Measurements from ENCODE around the gene ZNF423.
A peak's percentile ranks its signal among the peaks of the same experiment; 100 is the strongest.

ZNF423 gene

DNA sequence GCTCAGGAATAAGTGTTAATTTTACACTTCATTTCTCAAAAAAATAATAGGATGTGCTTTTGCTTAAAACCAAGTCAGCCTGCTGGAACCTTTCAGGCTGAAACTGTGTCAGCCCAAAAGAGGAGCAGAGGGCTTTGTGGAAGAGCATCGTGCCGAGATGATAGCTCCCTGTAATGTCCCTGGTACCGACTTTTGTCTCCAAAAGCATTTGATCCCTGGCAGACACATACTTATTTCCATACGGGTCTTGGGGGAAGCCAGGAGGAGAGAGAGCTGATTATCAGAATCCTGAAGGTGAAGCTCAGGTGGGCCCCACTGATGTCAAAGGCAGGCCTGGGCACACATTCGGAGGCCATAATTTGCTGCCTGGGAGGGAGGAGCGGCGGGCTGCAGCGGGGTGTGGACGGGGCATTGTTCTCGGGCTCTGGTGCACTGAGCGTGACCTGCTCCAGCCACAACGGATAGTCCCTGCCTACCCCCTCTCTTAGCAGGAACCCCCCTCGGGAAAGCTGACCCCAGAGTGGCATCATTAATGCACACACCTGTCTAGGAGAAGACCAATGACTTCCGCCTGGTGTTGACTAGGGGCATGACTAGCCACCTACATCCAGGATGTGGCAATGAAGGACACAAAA, 326.4 kb downstream of the ZNF423 start:
- DNase-seq (ENCODE audit: low read depth): no peak

DNA sequence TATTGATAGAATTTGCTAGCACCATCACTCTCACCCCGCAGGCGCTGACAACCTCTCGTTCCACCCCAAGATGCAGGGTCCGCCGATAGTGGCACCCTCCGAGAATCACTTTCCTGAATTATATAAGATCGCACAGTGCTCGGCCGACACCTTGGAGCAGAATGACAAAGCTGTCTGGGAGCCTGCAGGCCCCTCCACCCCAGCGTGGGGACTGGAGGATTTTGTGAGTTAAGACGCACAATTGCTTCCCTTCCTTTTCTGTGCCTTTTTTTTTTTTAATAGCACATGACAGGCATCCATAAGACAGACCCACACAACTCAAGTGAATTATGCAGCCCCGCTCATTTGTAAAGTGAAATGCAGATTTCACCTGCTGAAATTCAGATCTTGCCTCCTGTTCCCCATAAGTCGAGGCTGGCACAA, 327.0 kb downstream of the ZNF423 start:
- DNase-seq (ENCODE audit: low read depth): no peak

DNA sequence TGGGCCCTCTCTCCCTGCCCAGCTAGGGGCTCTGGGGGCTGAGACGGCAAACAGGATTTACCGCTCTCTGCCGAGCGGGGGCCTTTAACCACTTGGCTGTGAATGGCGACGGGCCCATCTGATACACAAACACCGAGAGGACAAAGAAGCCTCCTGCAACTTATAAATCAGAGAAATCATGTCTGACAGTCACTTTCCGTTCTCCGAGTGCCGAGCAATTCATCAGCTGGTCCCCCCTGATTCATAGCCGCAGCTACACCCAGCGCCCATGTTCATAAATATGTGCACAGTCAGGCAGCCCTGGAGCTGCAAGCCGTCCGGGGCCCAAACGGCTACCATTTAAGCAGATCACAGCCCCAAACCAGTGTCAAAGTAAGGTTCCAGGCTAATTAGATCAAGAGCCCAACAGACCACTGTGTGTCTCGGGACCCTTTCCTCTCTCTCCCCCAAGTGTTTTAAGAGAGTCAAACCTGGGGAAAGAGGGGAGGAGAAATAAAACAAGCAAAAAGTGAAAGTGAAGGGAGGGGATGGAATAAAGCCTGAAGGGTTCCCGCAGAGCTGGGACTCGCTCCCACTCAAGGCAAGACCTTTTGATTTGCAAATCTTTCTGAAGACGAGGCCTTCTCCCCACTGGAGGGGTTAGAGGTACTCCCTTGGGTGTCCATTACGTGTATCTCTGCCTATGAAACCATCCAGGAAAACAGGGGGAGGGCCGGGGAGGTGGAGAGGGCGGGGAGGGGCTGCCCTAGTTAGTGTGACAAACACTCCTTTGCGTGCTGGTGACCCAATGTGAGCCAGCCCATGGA, 327.6 kb downstream of the ZNF423 start:
- DNase-seq (ENCODE audit: low read depth): peak; percentile 44

DNA sequence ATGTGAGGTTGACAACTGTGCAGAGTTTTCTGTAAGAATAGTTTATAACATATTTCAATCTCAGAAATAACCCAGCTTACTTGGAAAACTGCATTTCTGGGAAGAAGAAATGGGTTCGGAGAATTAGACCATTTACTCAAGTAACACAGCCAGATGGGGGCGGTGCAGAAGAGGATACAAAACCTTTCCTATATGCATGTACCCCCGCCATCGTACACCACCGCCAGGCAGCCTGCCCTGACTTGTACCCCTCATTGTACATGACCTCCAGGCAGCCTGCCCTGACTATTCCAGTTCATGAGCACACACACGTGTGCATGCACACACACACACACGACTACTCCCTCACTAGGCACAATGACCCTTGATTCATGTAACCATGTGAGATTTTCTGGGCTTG, 328.3 kb downstream of the ZNF423 start:
- no peak for DNase-seq (ENCODE audit: low read depth)

DNA sequence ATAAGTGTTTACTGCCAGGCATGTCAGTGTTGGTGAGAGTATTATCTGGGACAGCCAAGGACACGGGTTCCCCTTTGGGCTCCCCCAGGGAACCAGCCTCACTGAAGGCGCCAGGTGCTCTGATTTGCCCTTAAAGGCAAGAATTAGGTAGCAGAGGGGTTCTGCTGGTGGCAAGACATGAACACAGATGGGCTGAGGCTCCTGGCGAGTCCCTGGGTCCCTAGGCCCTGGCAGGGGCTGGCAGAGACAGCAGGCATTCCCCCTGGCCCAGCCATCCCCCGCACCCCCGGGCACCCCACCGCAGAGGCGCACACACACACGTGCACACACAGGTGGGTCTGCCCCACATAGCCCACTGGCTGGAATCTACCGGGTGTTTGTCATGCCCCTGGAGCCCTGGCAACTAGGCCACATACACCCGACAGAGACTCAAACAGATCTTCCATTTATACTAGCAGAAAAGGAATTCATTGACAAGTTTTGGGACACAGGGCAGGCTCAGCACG, 329.0 kb downstream of the ZNF423 start:
- no peak for DNase-seq (ENCODE audit: low read depth)

DNA sequence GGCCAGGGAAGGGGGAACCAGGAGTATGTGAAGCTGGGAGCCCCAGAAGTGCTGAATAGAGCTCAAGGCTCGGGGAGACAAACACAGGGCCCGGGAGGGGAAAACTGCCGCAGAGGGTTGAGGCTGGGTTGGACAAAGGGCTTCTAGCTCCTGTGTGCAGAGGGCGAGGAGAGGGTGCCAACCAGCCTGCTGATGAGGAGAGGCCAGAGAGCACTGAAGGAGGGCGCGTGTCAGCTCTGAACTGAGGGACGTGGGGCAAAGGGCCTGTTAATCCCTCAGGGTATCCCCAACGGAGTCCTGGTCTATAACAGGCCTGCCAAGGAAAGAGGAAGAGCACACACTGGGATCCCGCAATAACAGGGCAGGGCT, 331.0 kb downstream of the ZNF423 start:
- no peak for DNase-seq (ENCODE audit: low read depth)

DNA sequence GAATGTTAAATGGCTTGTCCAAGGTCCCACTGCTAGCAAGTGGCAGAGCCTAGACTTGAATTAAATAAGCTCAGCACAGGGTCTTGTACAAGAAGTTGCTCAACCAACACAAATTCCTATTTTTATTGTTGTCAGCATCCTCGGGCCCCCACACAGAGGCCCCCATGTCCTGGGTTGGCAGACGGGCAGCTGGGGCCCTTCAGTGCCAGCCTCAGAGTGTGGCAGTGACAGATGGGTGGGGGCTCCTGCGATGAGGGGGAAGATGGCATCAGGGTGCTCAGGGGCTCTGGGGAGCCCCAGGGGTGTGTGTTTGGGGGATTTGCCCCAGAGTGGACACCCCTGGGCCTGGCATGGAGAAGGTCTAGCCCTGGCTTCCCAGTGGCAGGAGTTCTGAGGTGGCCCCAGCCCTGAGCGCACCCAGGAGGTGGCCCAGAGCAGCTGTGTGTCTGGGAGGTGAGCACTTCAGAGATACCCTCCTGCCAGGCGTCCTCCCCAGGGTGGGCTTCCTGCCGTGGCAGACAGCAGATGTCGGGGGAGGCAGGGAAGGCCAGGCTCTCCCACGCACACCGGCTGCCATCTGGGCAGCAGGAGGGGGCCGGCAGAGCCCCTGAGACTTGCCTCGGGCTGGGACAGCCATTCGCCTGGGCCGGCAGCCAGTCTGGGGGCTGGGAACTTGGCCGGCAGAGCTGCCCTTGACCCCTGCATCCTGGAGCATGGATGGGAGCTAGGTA, 331.5 kb downstream of the ZNF423 start:
- DNase-seq (ENCODE audit: low read depth): no peak

DNA sequence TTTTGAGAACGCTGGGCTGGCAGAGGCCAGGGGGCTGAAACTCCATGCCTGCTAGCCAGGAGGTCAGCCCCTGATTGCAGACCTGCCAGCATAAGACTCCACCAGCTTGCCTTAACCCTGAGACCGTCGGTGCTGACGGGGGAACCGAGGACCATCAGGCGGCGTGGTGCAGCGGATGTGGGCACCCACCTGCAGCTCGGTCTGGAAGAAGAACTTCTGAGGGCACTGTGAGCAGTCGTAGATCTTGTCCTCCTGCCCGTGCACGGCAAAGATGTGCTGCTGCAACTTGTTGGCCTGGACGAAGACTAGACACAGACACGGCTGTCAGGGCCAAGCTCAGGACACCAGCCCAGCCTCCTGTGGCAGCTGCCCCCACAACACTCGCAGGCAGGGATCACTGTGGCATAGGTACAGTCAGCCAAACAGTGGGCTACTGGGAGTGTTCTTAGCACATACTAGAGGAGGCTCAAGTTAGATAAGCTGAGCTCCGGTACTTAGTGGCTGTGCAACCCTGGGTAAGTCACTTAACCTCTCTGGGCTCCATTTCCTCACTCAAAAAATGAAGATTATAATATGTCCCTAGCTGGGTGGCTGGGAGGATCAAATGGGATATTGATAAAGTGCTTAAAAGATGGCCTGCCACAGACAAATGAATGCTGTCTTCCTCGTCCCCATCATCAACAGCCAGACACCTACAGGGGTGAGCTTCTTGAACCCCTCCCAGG, 332.3 kb downstream of the ZNF423 start:
- DNase-seq (ENCODE audit: low read depth): no peak

DNA sequence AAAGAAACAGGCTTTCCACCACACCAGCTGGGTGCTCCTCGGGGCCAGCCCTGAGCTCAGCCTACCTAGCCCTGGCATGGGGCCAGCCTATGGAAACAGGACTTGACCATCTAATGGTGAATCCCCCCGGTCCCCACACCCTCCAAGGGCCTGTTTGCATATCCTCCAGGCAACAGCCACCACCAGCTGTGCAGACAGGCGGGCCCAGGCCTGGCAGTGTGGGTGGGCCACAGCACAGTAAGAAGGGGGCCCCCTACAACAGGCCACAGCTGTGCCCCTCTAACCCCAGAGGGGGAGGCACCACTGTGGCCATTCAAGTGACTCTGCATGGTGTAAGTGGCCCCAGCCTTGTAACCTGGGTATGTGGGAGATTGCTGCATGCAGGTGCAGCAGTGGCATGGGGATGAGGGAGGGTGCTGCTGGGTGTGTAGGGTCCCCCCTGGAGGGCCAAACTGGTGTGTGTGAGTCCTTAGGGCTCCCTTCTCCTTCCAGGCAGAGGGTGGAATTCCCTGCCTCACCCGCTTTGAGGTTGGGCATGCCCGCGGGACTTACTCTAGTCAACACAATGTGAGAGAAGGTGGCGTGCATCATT, 334.1 kb downstream of the ZNF423 start:
- no peak for DNase-seq (ENCODE audit: low read depth)

DNA sequence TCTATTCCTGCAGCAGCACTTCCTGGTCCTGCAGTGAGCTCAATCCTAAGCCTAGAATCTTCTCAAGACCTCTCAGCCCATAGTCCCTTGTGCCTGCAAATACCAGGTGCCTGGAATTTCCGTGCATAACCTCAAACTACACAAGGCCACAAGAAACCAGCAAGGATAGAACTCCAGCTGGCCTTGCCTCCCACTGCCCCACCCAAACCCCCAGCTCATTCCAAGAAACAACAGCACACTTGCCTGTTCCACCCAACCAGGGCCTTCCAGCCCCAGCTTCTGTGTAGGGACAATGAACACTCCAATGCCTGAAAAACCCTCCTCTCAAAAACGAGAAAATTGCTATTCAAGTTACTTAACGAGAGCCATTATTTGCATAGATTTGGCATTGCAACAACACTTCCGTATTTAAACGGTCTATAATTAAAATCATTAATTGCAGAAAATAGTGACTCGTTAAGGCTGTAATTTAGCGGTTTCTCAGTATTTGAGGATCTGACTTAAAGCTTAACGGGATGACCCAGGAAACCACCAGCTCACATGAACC, 335.3 kb downstream of the ZNF423 start:
- no peak for DNase-seq (ENCODE audit: low read depth)

DNA sequence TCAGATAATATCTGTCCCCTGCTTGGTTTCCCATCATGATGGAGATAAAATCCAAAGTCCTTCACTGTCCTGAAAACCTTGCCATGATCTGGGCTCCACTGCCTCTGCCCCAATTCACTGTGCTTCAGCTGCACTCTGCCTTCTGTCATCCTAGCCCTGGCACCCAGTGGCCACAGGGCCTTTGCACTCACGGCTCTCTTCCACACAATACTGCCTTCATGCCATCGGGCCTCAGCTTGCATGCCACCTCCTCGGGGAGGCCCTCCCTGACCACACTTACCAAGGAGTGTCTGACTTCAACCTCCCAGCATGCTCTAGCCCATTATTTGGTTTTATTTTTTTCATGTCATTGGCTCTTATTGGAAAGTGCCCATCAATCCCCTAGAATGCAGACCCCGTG, 336.2 kb downstream of the ZNF423 start:
- DNase-seq (ENCODE audit: low read depth): no peak

DNA sequence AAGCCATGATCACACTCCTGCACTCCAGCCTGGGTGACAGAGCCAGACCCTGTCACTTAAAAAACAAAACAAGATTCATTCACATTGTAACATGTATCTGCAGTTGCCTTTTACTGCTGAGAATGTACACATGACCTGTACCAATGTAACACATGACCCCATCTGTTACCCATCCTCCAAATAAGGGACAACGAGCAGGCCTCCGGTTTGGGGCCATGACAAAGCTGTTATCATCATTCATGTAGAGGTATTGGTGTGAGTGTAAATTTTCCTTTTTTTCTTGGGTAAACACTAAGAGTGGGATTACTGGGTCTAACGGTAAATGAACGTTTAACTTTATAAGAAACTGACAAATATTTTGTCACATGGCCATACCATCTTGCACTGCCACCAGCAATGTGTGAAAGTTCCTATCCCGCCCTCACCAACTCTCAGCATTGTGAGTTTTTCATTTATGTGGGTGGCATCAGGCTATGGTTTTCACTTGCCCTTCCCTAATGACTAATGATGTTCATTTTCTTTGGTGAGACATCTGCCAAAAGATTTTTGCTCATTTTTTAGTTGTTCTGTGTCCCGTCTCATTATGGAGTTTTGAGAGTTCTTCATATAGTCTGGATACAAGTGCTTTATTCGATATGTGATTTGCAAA, 336.8 kb downstream of the ZNF423 start:
- no peak for DNase-seq (ENCODE audit: low read depth)

DNA sequence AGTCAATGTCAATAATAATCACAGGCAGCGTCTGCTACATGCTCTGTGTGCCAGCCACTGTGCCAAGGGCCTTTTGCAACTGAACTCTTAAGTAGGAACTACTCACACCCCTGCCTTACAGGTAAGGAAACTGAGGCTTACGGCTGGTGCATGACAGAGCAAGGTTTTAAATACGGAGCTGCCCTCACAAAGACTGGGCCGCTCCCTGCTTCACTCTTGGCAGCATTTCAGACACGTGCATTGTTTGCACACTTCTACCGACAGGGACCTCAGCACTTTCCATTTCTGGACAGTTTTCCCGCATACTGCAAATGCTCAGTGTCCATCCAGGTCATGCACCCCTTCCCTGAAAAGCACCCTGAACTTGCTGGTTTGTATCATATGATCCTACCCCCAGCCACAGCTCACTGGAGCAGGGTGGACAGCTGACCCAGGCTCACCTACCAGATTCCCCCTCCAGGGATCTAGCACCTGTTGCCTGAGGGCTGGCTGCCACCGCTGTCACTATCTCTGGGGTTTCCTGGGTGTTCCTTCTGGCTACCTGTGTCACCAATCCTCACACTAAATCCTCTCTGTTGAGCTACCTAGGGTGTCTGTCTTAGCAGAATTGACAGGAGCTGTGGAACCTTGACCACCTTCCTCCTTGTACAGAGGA, 339.4 kb downstream of the ZNF423 start:
- no peak for DNase-seq (ENCODE audit: low read depth)

DNA sequence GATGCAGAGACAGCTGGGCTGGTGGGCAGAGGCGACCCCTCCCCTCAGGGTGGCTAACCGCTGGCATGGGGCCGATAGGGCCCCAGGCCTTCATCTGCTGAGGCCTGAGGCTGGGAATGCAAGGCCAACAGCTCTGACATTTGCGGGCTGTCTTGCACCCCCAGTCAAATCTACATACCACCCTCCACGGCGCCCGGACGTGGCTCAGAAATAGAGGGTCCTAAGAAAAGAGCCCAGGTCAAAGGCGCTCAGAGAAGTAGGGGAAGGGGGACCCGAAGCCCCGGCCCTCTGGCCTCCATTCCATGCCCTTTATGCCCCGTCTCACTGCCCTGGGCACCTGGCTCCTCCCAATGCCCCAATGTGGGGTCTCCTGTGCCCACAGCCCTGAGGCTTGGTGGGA, 340.1 kb downstream of the ZNF423 start:
- no peak for DNase-seq (ENCODE audit: low read depth)

DNA sequence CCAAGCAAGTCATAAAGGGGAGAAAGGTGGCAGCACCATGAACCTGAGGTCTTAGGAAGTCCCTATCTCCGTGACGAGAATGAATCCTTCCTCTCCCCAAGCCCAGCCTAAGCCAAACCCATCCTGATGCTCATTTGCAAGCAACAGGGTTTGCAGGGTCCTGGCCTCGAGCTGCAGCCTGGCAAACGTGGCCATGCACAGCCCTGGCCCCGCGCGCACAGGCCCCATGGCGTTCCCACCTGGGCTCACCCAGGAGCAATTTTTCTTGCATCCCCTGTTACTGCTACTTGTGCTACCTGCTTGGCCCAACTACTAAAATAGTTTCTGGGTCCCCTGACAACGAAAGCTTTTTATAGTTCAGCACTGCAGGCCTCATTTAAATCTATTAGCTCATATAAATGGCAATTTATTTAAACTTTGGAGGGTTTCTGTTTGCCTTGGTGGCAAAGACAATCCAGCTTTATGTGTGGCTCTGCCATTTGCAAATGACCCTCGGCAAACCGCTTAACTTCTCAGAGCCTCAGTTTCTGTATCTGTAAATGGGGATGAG, 340.8 kb downstream of the ZNF423 start:
- no peak for DNase-seq (ENCODE audit: low read depth)

DNA sequence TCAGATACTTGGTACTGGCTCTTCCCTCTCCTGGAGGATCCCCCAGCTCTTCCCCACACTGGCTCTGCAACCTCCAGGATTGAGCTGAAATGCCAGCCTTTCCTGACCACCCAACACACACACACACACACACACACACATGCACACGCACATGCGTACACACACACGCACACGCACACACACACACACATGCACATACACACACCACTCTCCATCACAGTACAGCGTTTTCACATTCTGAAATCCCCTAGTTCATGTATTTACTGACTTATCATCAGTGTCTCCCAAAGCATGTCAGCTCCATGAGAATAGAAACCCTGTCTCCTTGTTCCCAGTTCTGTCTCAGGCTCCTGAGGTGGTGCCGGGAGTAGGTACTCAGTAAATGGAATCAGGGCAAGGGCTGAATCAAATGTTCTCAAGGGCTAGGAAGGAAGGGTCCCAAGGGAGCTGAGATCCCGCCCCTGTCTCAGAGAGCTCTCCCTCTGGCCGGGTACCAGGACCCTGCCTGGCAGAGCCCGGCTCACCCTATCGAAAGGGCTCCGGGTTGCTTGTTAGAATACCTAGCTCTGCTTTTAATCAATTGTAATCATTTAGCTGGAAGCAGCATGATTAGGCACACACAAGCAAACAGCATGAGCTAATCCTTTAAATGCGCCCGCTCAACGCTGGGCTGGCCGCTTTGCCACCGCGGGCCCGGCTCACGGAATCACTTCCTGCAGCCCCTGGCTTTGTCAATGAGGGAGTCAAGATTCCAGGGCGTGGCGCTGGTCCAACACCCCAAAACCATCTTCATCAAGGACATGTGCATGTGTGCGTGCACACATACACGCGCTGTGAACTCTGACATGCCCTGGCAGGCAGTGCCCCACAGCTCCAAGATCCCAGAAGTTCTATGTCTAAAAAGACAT, 341.6 kb downstream of the ZNF423 start:
- no peak for DNase-seq (ENCODE audit: low read depth)

DNA sequence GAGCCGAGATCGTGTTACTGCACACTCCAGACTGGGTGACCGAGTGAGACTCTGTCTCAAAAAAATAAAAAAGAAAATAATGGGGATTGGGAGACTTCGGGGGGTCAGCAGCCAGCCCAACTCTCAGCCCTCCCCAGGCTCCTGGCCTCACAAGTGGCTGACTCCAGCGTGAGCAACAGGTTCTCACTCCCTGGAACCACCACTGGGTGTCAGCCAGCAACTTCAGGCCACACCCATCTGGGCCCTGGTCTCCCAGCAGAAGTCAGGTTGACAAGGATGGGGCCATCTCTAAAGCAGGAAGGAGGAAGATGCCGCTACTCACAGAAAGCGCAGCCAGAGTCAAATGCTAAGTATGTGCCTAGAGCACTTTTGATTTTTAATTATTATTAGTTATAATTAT, 342.9 kb downstream of the ZNF423 start:
- DNase-seq (ENCODE audit: low read depth): no peak

DNA sequence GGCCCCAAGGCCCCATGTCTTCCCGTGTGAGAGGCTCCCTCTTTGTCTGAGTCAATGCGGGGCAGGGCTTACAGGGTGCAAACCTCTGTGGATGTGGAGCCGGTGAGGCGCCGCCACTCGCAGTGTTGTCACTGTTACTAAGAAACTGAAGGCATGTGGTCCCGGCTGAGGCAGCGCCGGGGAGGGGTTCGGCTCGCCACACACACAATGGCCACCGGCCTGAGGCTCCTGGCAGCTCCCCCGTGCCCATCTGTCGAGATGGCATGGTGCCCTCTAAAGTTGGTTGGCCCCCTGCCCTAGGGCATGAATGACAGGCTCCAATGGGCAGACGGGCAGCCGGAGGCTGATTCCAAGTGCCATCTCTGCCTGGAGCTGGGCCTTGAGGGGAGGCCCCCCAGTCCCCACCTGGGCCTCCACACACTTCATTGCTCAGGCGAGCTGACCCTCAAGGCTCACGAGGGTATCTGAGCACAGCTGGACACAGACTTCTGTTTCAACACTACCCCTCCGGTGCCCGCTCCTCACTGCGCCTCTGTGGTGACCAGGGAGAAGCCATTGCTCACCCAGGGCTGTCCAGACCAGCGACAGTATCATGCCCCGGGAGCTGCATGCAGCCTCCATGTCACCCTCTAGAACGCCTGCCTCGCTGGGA, 345.1 kb downstream of the ZNF423 start:
- no peak for DNase-seq (ENCODE audit: low read depth)

DNA sequence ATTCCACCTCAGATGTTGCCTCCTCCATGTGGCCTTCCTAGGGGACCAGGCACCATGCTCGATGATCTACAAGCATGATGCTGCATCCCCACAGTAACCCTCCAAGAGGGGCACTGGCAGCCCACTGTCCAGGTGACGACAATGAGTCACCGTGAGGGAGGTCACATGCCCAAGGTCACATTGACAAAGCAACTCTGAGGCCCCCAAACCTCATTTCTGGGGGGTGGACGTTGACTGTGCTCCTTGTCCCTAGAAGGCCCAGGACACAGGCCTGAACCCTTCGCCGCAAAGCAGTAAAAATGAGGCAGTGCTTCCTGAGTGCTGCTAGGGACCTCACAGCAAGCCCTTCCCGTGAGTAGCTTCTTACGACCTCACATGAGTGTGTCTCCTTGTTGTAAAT, 345.8 kb downstream of the ZNF423 start:
- DNase-seq (ENCODE audit: low read depth): no peak
